Endothelial cell of umbilical vein (primary cell): ENCODE results near the gene MMRN2. TPM values are rescaled to one million over a fixed set of nuclear protein-coding genes. Genes with fewer than 3 reads are reported as not detected.

ENCODE experiments used
- BruUV-seq: library from RNA; stranded (reverse); fragments of 400-500 nt; replicated peaks from 2 replicates; lab custom pipeline; 2021; lab: Mats Ljungman, UMichigan
- CTCF ChIA-PET: fragments of 300-600, 350-600 bp; sonication (Branson Sonifier 250); formaldehyde crosslinking; loops from one replicate; lab custom pipeline; 2021; ENCODE audit warnings: antibody characterized with exemption, inconsistent platforms; lab: Charles Lee
- POLR2A ChIA-PET: fragments of 300-600, 350-600 bp; sonication (Branson Sonifier 250); formaldehyde crosslinking; loops from one replicate; lab custom pipeline; 2021; ENCODE audit warnings: antibody characterized with exemption, inconsistent platforms; lab: Charles Lee
- DNase-seq: peaks from one replicate; pipeline ENCODE4 v3.0.0-alpha.2; 2011; ENCODE audit warnings: low read depth, low spot score
- FAIRE-seq: peaks from 2 replicates; lab custom pipeline; 2011; peaks lifted over from hg19 to GRCh38; lab: Jason Lieb, UNC
- H2AFZ ChIP-seq: 2 replicates; pipeline ENCODE4 v1.6.0; 2012; ENCODE audit warnings: low read depth, low read length, control low read depth, inconsistent platforms
- H3K27ac ChIP-seq: 2 replicates; pipeline ENCODE4 v1.5.1; 2011; ENCODE audit warnings: low read depth, mild to moderate bottlenecking, control low read depth, low read length, moderate library complexity; ENCODE audit not compliant: insufficient read depth
- H3K27me3 ChIP-seq, 2 experiments: 2 replicates each; pipeline versions ENCODE4 v1.6.0 to v1.6.1; 2011; ENCODE audit warnings: low read length in 2 of 2, mixed read lengths in 1 of 2; ENCODE audit not compliant: control insufficient read depth in 2 of 2, insufficient read depth in 2 of 2
- H3K36me3 ChIP-seq, 2 experiments: 2 replicates in 1 of 2; 3 replicates in 1 of 2; pipeline ENCODE4 v1.5.1; 2011; ENCODE audit warnings: low read length in 2 of 2, mild to moderate bottlenecking in 1 of 2, moderate library complexity in 1 of 2; ENCODE audit not compliant: control insufficient read depth in 2 of 2, insufficient read depth in 2 of 2; ENCODE audit errors: extremely low read depth in 1 of 2
- H3K4me1 ChIP-seq: 3 replicates; pipeline ENCODE4 v1.5.1; 2011; ENCODE audit warnings: mild to moderate bottlenecking, low read length; ENCODE audit not compliant: control insufficient read depth, insufficient read depth; ENCODE audit errors: extremely low read depth
- H3K4me2 ChIP-seq: 2 replicates; pipeline ENCODE4 v1.6.1; 2011; ENCODE audit warnings: low read length, control low read depth, mixed read lengths; ENCODE audit not compliant: insufficient read depth
- H3K4me3 ChIP-seq, 3 experiments: fragments of 200-600 bp in 1 of 3; sonication (generic), shearing (Covaris generic) in 1 of 3; replicated peaks in 1 of 3; 2 replicates each; pipeline ENCODE4 v1.5.1; 2011 to 2016; ENCODE audit warnings: control low read depth in 3 of 3, low read length in 3 of 3, mild to moderate bottlenecking in 2 of 3, inconsistent platforms in 1 of 3, low read depth in 1 of 3, moderate library complexity in 1 of 3; ENCODE audit not compliant: insufficient read depth in 1 of 3
- H3K79me2 ChIP-seq: 2 replicates; pipeline ENCODE4 v1.6.0; 2012; ENCODE audit warnings: low read length, inconsistent platforms; ENCODE audit not compliant: control insufficient read depth, insufficient read depth
- H3K9ac ChIP-seq: replicated peaks from 2 replicates; pipeline ENCODE3; 2011; ENCODE audit warnings: low read length, control low read depth; ENCODE audit not compliant: insufficient read depth; ENCODE audit errors: extremely low read depth
- H3K9me1 ChIP-seq: replicated peaks from 3 replicates; pipeline ENCODE4 v1.6.0; 2011; ENCODE audit warnings: mild to moderate bottlenecking, low read length; ENCODE audit not compliant: control insufficient read depth, insufficient read depth; ENCODE audit errors: extremely low read depth
- H3K9me3 ChIP-seq: replicated peaks from 2 replicates; pipeline ENCODE4 v1.5.1; 2012; ENCODE audit warnings: low read length, inconsistent platforms; ENCODE audit not compliant: control insufficient read depth, insufficient read depth
- H4K20me1 ChIP-seq: replicated peaks from 2 replicates; pipeline ENCODE3; 2011; ENCODE audit warnings: mild to moderate bottlenecking, low read length; ENCODE audit not compliant: control insufficient read depth, insufficient read depth; ENCODE audit errors: extremely low read depth
- CTCF ChIP-seq, 2 donors: IDR thresholded peaks; 1 replicate in 1 of 2; 2 replicates in 1 of 2; pipeline ENCODE4 v1.5.1; 2011; ENCODE audit warnings: low read length in 2 of 2, mild to moderate bottlenecking in 2 of 2, moderate library complexity in 2 of 2, control low read depth in 1 of 2, inconsistent platforms in 1 of 2, low read depth in 1 of 2; ENCODE audit not compliant: insufficient read depth in 1 of 2; ENCODE audit errors: extremely low read depth in 1 of 2
- EZH2 ChIP-seq: IDR thresholded peaks from 2 replicates; pipeline ENCODE4 v1.6.1; 2012; ENCODE audit warnings: borderline replicate concordance, low read depth, mild to moderate bottlenecking, moderate library complexity, low read length, inconsistent platforms; ENCODE audit not compliant: severe bottlenecking
- FOS ChIP-seq: IDR thresholded peaks from 2 replicates; pipeline ENCODE4 v1.6.1; 2011; ENCODE audit warnings: mild to moderate bottlenecking, low read length, moderate library complexity, borderline replicate concordance; ENCODE audit not compliant: insufficient read depth
- GATA2 ChIP-seq: IDR thresholded peaks from 2 replicates; pipeline ENCODE4 v1.7.0; 2011; ENCODE audit warnings: low read depth, mild to moderate bottlenecking, moderate library complexity, mixed read lengths, low read length; ENCODE audit not compliant: insufficient read length, insufficient read depth
- JUN ChIP-seq: IDR thresholded peaks from 2 replicates; pipeline ENCODE4 v1.6.1; 2011; ENCODE audit warnings: borderline replicate concordance, low read depth; ENCODE audit not compliant: insufficient read length, insufficient read depth
- MAX ChIP-seq: IDR thresholded peaks from 2 replicates; pipeline ENCODE4 v1.6.1; 2011; ENCODE audit not compliant: insufficient read depth, insufficient read length
- MYC ChIP-seq: IDR thresholded peaks from one replicate; pipeline ENCODE4 v1.6.1; 2011; ENCODE audit warnings: mild to moderate bottlenecking, low read depth, low read length
- POLR2A ChIP-seq: IDR thresholded peaks from 2 replicates; pipeline ENCODE4 v1.6.1; 2012; ENCODE audit warnings: low read depth, mild to moderate bottlenecking, control low read depth, low read length
- POLR2AphosphoS5 ChIP-seq: IDR thresholded peaks from 2 replicates; pipeline ENCODE4 v1.6.1; 2012; ENCODE audit warnings: low read depth, mild to moderate bottlenecking, control low read depth, low read length, moderate library complexity; ENCODE audit not compliant: insufficient read depth
- dilution Hi-C: fragments of 300-500 bp; cut with MboI; formaldehyde crosslinking; loops from one replicate; pipeline ENCODE4 v1.15.0; 2019; ENCODE audit warnings: low sequenced_read_pairs; ENCODE audit not compliant: extremely low pct_ligation_motif_present
- intact Hi-C: fragments of 100-400 bp; cut with micrococcal nuclease; formaldehyde crosslinking; loops from one replicate; pipeline ENCODE4 v1.10.0; 2022
- polyA plus RNA-seq, 4 experiments: library from polyadenylated mRNA; depleted of rRNA in 3 of 4; stranded (reverse) in 3 of 4; unstranded in 1 of 4; fragments of >200 nt; gene quantifications; 2 replicates each; pipeline versions ENCODE4 v1.2.1 to v1.2.3, GENCODE V29; 2011 to 2012; ENCODE audit warnings: missing spikeins in 1 of 4
- total RNA-seq: library from RNA; stranded (reverse); gene quantifications from 2 replicates; pipeline ENCODE4 v1.2.3, GENCODE V29; 2021

MMRN2 gene
- total and polyA plus RNA-seq, 2 donors (not counting 3 experiments of a cell fraction or from before 2014, with no cell fraction given), result 154 to 169 TPM

- POLR2A ChIA-PET, result no interaction called here
- no peak for FAIRE-seq
Observed at GRCh38 chr10:86932674-86933073, 24.7 kb downstream of the MMRN2 start.

More at GRCh38 chr10:86932674-86933073, 24.7 kb downstream of the MMRN2 start:
- intact Hi-C loops, result no loop called here
- no peaks in the 10 kb centered on the region for H3K9me1 ChIP-seq
- CTCF ChIA-PET, result interaction anchor here (1.0 to 1.1 kb wide), 3 partner anchors 28 to 34 kb away, joined by 3 to 7 read pairs (median 3); no protein-coding TSS in a partner anchor
- dilution Hi-C loops, result no loop called here
- H4K20me1 ChIP-seq, result no peaks in the 10 kb centered on the region
- H3K9ac ChIP-seq, result no peak overlapping the region
- no peak overlapping the region for H3K27ac ChIP-seq
- H3K4me2 ChIP-seq, result no peak overlapping the region
- no peaks in the 10 kb centered on the region for H3K4me1 ChIP-seq
- DNase-seq, result no peak
- H3K36me3 ChIP-seq, result peaks cover 23 to 37% of the 10 kb centered on the region in 2 experiments
- no peaks in the 10 kb centered on the region for H3K9me3 ChIP-seq
- TF ChIP-seq EZH2 (no peak), FOS (no peak), GATA2 (no peak), MAX (no peak), CTCF (IDR thresholded peaks at IDR 0.05; ENCODE audit: extremely low read depth in 1 of 2, insufficient read depth in 1 of 2, low read depth in 1 of 2, low read length in 2 of 2) (no peak), POLR2A (no peak), POLR2AphosphoS5 (no peak), MYC (no peak), JUN (no peak)
- peaks cover 2% of the 10 kb centered on the region for H3K79me2 ChIP-seq
- no peaks in the 10 kb centered on the region for H3K27me3 ChIP-seq
- no TSS peak for BruUV-seq
- H2AFZ ChIP-seq, result no peak overlapping the region
- H3K4me3 ChIP-seq, result no peak overlapping the region
